Measurements from ENCODE around the gene OR11A1. TPM values are rescaled to one million over a fixed set of nuclear protein-coding genes. Genes with fewer than 3 reads are reported as not detected.

Gene OR11A1
- total and polyA plus RNA-seq, 2 experiments from 2014 or later = not detected

DNA sequence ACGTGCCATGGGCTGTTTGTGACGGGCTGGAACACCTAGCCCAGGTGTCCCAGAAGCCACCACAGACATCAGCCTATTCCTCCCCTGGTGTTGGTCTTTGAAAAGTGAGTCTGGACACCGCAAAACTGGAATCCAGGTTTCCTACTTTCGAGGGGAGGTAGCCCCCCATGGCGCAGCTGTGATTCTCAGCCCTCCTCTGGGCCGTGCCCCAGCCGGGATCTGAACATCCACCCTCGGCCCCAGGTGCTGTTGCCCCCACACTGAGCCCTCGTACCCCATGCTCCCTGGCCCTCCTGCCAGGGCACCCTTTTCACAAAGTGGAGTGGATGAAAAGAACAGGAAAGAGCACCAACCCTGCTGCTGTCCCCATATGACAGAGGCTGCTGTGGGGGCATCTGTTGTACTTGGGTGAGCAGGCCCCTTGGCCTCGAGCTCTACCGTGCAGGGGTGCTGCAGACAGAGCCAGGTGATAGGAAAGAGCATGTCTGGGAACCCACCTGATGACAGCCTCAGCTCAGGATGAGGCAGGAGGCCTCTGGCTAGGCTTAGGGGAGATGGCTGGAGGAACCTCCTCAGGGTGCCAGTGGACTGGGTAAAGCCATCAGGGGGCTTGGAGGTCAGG, 49.7 kb upstream of the OR11A1 start:
- Histone ChIP-seq H3K4me2 (no peak overlapping the region), H2AFZ (no peak overlapping the region), H3K36me3 (ENCODE audit: insufficient read depth) (no peaks in the 10 kb centered on the region), H3K27me3 (ENCODE audit: insufficient read depth) (no peaks in the 10 kb centered on the region), H3K9me2 (ENCODE audit: insufficient read depth) (peaks cover 10% of the 10 kb centered on the region; the same call in 1 of the 2 replicates), H3K27ac (ENCODE audit: low read depth) (no peak overlapping the region), H3K79me2 (replicated peaks; ENCODE audit: insufficient read depth) (no peaks in the 10 kb centered on the region), H3K4me3 (no peak overlapping the region), H3F3A (replicated peaks; ENCODE audit: low read depth) (no peaks in the 10 kb centered on the region), H4K20me1 (replicated peaks; ENCODE audit: insufficient read depth) (no peaks in the 10 kb centered on the region; the same call in 1 of the 2 replicates), H3K4me1 (ENCODE audit: insufficient read depth) (no peaks in the 10 kb centered on the region)
- DNase-seq (ENCODE audit: low spot score) (no peak), ATAC-seq (no peak)
- TF ChIP-seq ZNF331 (CRISPR knock-in tag; IDR thresholded peaks at IDR 0.05; ENCODE audit: low read depth) (no peak), JUNB (IDR thresholded peaks at IDR 0.05; ENCODE audit: unreplicated experiment) (no peak), POLR2AphosphoS5 (IDR thresholded peaks at IDR 0.05; ENCODE audit: low read depth) (no peak), STAT1 (IDR thresholded peaks at IDR 0.05; ENCODE audit: unreplicated experiment) (no peak), EZH2phosphoT487 (IDR thresholded peaks at IDR 0.05; ENCODE audit: unreplicated experiment) (no peak)
- TF ChIP-seq, protein P1, sequence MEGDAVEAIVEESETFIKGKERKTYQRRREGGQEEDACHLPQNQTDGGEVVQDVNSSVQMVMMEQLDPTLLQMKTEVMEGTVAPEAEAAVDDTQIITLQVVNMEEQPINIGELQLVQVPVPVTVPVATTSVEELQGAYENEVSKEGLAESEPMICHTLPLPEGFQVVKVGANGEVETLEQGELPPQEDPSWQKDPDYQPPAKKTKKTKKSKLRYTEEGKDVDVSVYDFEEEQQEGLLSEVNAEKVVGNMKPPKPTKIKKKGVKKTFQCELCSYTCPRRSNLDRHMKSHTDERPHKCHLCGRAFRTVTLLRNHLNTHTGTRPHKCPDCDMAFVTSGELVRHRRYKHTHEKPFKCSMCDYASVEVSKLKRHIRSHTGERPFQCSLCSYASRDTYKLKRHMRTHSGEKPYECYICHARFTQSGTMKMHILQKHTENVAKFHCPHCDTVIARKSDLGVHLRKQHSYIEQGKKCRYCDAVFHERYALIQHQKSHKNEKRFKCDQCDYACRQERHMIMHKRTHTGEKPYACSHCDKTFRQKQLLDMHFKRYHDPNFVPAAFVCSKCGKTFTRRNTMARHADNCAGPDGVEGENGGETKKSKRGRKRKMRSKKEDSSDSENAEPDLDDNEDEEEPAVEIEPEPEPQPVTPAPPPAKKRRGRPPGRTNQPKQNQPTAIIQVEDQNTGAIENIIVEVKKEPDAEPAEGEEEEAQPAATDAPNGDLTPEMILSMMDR (conservative IDR thresholded peaks at IDR 0.05; ENCODE audit: low read depth in 2 of 2) = no peak
- TF ChIP-seq, protein P2, sequence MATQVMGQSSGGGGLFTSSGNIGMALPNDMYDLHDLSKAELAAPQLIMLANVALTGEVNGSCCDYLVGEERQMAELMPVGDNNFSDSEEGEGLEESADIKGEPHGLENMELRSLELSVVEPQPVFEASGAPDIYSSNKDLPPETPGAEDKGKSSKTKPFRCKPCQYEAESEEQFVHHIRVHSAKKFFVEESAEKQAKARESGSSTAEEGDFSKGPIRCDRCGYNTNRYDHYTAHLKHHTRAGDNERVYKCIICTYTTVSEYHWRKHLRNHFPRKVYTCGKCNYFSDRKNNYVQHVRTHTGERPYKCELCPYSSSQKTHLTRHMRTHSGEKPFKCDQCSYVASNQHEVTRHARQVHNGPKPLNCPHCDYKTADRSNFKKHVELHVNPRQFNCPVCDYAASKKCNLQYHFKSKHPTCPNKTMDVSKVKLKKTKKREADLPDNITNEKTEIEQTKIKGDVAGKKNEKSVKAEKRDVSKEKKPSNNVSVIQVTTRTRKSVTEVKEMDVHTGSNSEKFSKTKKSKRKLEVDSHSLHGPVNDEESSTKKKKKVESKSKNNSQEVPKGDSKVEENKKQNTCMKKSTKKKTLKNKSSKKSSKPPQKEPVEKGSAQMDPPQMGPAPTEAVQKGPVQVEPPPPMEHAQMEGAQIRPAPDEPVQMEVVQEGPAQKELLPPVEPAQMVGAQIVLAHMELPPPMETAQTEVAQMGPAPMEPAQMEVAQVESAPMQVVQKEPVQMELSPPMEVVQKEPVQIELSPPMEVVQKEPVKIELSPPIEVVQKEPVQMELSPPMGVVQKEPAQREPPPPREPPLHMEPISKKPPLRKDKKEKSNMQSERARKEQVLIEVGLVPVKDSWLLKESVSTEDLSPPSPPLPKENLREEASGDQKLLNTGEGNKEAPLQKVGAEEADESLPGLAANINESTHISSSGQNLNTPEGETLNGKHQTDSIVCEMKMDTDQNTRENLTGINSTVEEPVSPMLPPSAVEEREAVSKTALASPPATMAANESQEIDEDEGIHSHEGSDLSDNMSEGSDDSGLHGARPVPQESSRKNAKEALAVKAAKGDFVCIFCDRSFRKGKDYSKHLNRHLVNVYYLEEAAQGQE (IDR thresholded peaks at IDR 0.05; ENCODE audit: unreplicated experiment) = no peak
- H3K4me1 Mint-ChIP-seq = peaks cover 4% of the 10 kb centered on the region
- H3K27ac Mint-ChIP-seq = no peak overlapping the region
- H3K27me3 Mint-ChIP-seq (ENCODE audit: insufficient read depth, low read depth, poor library complexity) = peaks cover 2% of the 10 kb centered on the region
- no peak overlapping the region for H3K4me3 Mint-ChIP-seq
- no peaks in the 10 kb centered on the region; the same call in 2 of the 3 replicates for H3K9me3 Mint-ChIP-seq
- no peaks in the 10 kb centered on the region; the same call in 2 of the 3 replicates for H3K36me3 Mint-ChIP-seq (ENCODE audit: low read depth)

- DNase-seq (ENCODE audit: low spot score) (no peak), ATAC-seq (no peak)
- Histone ChIP-seq H3K4me1 (ENCODE audit: insufficient read depth) (no peaks in the 10 kb centered on the region), H3K4me2 (no peak overlapping the region), H3K36me3 (ENCODE audit: insufficient read depth) (no peaks in the 10 kb centered on the region), H2AFZ (no peak overlapping the region), H3K9me2 (ENCODE audit: insufficient read depth) (peaks cover 10% of the 10 kb centered on the region; the same call in 1 of the 2 replicates), H3K4me3 (no peak overlapping the region), H3F3A (replicated peaks; ENCODE audit: low read depth) (no peaks in the 10 kb centered on the region), H3K27ac (ENCODE audit: low read depth) (no peak overlapping the region), H4K20me1 (replicated peaks; ENCODE audit: insufficient read depth) (no peaks in the 10 kb centered on the region; the same call in 1 of the 2 replicates), H3K79me2 (replicated peaks; ENCODE audit: insufficient read depth) (no peaks in the 10 kb centered on the region), H3K27me3 (ENCODE audit: insufficient read depth) (no peaks in the 10 kb centered on the region)
- Mint-ChIP-seq H3K4me1 (peaks cover 4% of the 10 kb centered on the region), H3K27me3 (ENCODE audit: insufficient read depth, low read depth, poor library complexity) (peaks cover 2% of the 10 kb centered on the region), H3K9me3 (no peaks in the 10 kb centered on the region; the same call in 2 of the 3 replicates), H3K36me3 (ENCODE audit: low read depth) (no peaks in the 10 kb centered on the region; the same call in 2 of the 3 replicates), H3K4me3 (no peak overlapping the region), H3K27ac (no peak overlapping the region)
- TF ChIP-seq NANOG (IDR thresholded peaks at IDR 0.05; ENCODE audit: borderline replicate concordance) (no peak), ZNF114 (CRISPR knock-in tag; IDR thresholded peaks at IDR 0.05) (no peak), STAT1 (IDR thresholded peaks at IDR 0.05; ENCODE audit: unreplicated experiment) (no peak), POLR2AphosphoS5 (IDR thresholded peaks at IDR 0.05; ENCODE audit: low read depth) (no peak), ZNF331 (CRISPR knock-in tag; IDR thresholded peaks at IDR 0.05; ENCODE audit: low read depth) (no peak), EZH2phosphoT487 (IDR thresholded peaks at IDR 0.05; ENCODE audit: unreplicated experiment) (no peak)
- TF ChIP-seq, protein P1 (conservative IDR thresholded peaks at IDR 0.05; ENCODE audit: low read depth in 2 of 2) = no peak
Observed at GRCh38 chr6:29505808-29506207, 48.9 kb upstream of the OR11A1 start.

All from GM23338 (cell line).